NCI-H82 treated with DMSO at 0.1 percent for 48 hours (cell line): ENCODE measurements around the gene AACS.
"Not testable (repeated sequence)": the region's sequence is repeated elsewhere in the genome, so short reads cannot be mapped to it uniquely, and the experiment has no call there.

Source experiments
- DNase-seq: peaks from one replicate; lab custom pipeline; 2025; ENCODE audit not compliant: unreplicated experiment; lab: John Stamatoyannopoulos, UW

AACS gene

GRCh38 chr12:125090437-125090836, 25.2 kb downstream of the AACS start:
- no peak for DNase-seq

GRCh38 chr12:125091401-125091800, 26.2 kb downstream of the AACS start:
- DNase-seq, result no peak

- DNase-seq, result no peak
Observed at GRCh38 chr12:125092108-125092871, 27.1 kb downstream of the AACS start.

GRCh38 chr12:125092872-125093680, 27.8 kb downstream of the AACS start:
- DNase-seq, result no peak

- DNase-seq, result no peak
Observed at GRCh38 chr12:125093681-125094330, 28.6 kb downstream of the AACS start.

GRCh38 chr12:125096894-125097293, 31.7 kb downstream of the AACS start:
- no peak for DNase-seq

- DNase-seq, result no peak
Observed at GRCh38 chr12:125097427-125097826, 32.2 kb downstream of the AACS start.

GRCh38 chr12:125098676-125099408, 33.6 kb downstream of the AACS start:
- DNase-seq, result no peak

GRCh38 chr12:125099409-125099782, 34.2 kb downstream of the AACS start:
- DNase-seq, result no peak

- peak; percentile 49 for DNase-seq
Observed at GRCh38 chr12:125100551-125101434, 35.6 kb downstream of the AACS start.

- no peak for DNase-seq
Observed at GRCh38 chr12:125104982-125105381, 39.7 kb downstream of the AACS start.

- no peak for DNase-seq
Observed at GRCh38 chr12:125105600-125105999, 40.4 kb downstream of the AACS start.

GRCh38 chr12:125110641-125111360, 45.6 kb downstream of the AACS start:
- no peak for DNase-seq

GRCh38 chr12:125111403-125111802, 46.2 kb downstream of the AACS start:
- DNase-seq, result no peak

GRCh38 chr12:125112614-125113013, 47.4 kb downstream of the AACS start:
- DNase-seq, result not testable (repeated sequence)

- no peak for DNase-seq
Observed at GRCh38 chr12:125113263-125113662, 48.0 kb downstream of the AACS start.

GRCh38 chr12:125113789-125114188, 48.6 kb downstream of the AACS start:
- DNase-seq, result no peak

GRCh38 chr12:125114365-125115141, 49.3 kb downstream of the AACS start:
- DNase-seq, result no peak

GRCh38 chr12:125120566-125120965, 55.3 kb downstream of the AACS start:
- peak; percentile 22 for DNase-seq
